Germinal center (tissue), 1 donor: ENCODE results near the gene C2CD4D.

Source experiments
- DNase-seq: peaks from one replicate; pipeline ENCODE4 v3.0.0; 2012; ENCODE audit warnings: mixed read lengths, low spot score

The C2CD4D gene

GRCh38 chr1:151790071-151790939 lies 49.3 kb downstream of the C2CD4D start, which contains the start of gene TDRKH:
Gene TDRKH, minus strand, starts transcription at chr1:151790500. Its CDS starts 7,478 bp downstream, at chr1:151783022.
- DNase-seq, result peak; percentile 100
